Hepatocyte (in vitro differentiated cells): Measurements from ENCODE around the gene PCGF3.

Source experiments
- EZH2 ChIP-seq: fragments of 200-600 bp; sonication (generic); IDR thresholded peaks from 2 replicates; pipeline ENCODE4 v1.6.1; 2016; ENCODE audit warnings: antibody characterized with exemption, mild to moderate bottlenecking, borderline replicate concordance
- EZH2phosphoT487 ChIP-seq: fragments of 200-600 bp; sonication (generic); IDR thresholded peaks from one replicate; pipeline ENCODE4 v1.6.1; 2018; ENCODE audit warnings: antibody characterized with exemption, mild to moderate bottlenecking, low read depth, moderate library complexity; ENCODE audit not compliant: unreplicated experiment, severe bottlenecking
- TF ChIP-seq, protein P1 (sequence below): fragments of 200-600 bp; sonication (generic); IDR thresholded peaks from 2 replicates; pipeline ENCODE4 v1.5.1; 2016; ENCODE audit warnings: antibody characterized with exemption, mild to moderate bottlenecking; ENCODE audit not compliant: poor library complexity

DNA sequence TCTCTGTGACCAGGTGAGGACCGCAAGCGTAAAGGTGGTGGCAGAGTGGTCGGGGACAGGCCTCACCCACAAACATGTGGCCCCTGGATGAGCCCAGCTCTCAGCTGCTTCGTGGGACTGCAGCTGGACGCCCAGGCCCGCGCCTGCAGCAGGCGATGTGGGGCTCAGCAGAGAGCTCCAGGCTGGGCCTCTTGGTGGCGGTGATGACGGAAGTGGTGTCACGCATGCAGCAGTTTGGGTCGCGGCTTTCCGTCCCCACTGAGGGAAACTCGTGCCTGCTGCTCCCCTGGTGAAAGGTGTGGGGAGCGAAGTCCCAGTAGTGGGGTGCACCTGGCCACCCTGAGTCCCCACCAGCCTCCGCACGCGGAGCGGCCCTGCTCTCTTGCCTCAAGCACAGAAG, 26.9 kb downstream of the PCGF3 start:
- TF ChIP-seq, protein P1, sequence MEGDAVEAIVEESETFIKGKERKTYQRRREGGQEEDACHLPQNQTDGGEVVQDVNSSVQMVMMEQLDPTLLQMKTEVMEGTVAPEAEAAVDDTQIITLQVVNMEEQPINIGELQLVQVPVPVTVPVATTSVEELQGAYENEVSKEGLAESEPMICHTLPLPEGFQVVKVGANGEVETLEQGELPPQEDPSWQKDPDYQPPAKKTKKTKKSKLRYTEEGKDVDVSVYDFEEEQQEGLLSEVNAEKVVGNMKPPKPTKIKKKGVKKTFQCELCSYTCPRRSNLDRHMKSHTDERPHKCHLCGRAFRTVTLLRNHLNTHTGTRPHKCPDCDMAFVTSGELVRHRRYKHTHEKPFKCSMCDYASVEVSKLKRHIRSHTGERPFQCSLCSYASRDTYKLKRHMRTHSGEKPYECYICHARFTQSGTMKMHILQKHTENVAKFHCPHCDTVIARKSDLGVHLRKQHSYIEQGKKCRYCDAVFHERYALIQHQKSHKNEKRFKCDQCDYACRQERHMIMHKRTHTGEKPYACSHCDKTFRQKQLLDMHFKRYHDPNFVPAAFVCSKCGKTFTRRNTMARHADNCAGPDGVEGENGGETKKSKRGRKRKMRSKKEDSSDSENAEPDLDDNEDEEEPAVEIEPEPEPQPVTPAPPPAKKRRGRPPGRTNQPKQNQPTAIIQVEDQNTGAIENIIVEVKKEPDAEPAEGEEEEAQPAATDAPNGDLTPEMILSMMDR: no peak
- no peak for TF ChIP-seq EZH2
- TF ChIP-seq EZH2phosphoT487: no peak
